GM21737 (cell line): ENCODE data around the gene RNF121.

Experiments
- ATAC-seq: cut with Tn5 transposase; IDR thresholded peaks from one replicate; pipeline ENCODE4 v1.9.1; 2021; ENCODE audit warnings: mild to moderate bottlenecking, moderate library complexity; ENCODE audit not compliant: unreplicated experiment

RNF121 gene

DNA sequence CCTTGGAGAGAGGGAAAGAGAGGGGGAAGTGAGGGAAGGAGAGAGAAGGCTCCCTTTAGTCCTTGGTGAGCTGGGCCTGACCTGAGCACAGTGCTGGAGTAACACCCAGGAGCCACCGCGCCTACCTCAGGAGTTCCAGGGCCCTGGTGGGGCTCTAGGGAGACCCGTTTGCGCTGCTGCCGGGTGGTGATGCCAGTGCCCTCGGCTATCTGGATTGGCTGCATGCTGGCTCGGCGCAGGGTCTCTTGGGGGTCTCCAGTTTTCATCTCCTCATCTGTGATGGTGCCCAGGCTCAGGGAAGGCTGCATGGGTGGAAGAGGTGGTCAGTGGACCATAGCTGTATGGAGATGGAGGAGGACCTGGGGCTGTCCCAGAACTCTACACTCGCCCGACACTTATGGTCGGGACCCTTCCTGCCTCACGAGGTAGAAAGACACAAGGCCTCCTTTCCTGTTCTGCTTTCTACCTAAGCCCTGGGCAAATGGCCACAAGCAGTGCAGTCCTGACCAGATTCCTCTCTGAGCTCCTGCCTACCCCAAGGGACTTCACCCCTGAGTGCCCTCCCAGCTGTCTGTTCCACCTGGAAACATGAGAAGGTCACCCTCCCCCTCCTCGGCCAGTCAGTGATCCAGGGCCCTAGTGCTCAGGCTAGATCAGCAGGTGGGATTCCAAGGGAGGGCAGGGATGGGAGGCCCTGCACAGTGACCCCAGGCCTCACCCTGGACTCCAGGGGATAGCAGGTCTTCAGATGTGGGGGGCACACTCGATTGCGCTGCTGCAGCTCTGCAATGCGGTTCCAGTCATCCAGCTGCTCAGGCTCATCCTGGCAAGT is 75.9 kb downstream of the RNF121 start:
- ATAC-seq: no peak

GRCh38 chr11:72005347-72006260 is 76.8 kb downstream of the RNF121 start:
- no peak for ATAC-seq

DNA sequence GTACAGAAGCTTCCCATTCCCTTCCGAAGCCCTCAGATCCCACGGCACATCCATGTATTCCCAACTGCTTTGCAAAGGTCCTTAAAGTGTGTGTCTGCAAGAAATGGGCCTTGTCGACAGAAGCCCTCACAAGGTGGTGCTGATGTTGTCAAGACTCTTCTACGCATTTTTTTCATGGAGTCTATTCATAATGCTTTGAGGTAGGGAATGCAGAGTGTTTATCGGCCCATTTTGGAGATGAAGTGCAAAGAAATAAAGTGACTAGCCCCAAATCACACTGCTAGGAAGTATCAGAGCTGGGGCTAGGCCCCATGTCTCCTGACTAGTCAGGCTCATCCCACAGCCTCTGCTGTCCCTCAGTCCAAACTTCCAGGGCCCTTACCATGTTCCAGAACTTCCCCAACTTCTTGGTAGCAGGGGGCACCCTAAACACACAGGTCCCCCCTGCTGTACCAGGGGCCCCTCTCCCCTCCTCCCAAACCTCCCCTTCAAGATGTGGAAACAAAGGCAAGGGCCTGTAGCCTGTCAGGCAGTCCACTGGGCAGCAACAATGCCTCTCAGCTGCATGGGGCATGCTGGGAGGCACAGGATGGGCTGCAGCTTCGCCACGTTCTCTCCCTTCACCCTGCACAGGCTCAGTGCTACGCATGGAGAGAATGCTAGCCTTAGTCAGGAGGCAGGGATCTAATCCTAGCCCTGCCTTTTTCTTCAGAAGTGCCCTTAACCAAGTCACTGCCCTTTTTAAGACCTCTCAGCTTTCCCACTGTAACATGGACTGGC is 77.7 kb downstream of the RNF121 start:
- ATAC-seq: no peak

DNA sequence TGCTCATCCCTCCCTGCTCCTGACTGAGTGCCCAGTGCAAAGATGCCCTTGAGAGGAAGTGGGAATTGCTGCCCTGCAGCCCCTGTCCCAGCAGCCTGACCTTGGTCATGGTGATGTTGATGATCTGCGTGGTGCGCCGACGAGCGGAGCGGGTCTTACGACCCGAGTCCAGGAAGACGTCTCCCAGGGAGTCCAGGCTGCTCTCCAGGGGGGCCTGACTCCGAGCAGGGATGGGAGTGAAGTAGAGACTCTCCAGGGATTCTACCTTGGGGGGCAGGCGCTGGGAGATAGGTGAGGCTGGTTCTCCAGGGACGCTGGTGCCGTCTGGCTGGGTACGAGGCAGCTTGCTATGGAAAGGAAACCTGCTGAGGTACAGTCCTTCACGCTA is 78.2 kb downstream of the RNF121 start:
- no peak for ATAC-seq

- ATAC-seq: no peak
These were observed 78.7 kb downstream of the RNF121 start for GRCh38 chr11:72007587-72007986.

DNA sequence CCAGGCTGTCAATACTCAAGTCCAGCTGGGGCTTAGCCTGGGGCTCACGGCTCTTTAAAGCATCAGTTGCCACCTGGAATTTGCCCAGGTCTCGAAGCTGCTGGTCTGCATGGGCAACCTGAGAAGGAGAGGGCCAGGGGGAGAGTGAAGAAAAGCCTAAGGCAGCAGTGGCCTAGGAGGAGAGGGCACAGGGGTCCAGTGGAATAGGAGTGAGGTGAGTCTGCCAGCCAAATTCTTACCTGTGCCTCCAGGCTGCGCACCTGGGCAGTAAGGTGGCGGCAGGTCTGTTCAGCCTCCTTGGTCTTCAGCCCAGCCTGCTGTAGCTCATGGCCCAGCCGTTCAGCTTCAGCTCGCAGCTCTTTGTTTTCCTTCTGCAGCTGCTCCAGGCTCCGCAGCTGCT is 79.9 kb downstream of the RNF121 start:
- no peak for ATAC-seq

- ATAC-seq: no peak
These were observed 80.3 kb downstream of the RNF121 start for GRCh38 chr11:72009156-72009555.

DNA sequence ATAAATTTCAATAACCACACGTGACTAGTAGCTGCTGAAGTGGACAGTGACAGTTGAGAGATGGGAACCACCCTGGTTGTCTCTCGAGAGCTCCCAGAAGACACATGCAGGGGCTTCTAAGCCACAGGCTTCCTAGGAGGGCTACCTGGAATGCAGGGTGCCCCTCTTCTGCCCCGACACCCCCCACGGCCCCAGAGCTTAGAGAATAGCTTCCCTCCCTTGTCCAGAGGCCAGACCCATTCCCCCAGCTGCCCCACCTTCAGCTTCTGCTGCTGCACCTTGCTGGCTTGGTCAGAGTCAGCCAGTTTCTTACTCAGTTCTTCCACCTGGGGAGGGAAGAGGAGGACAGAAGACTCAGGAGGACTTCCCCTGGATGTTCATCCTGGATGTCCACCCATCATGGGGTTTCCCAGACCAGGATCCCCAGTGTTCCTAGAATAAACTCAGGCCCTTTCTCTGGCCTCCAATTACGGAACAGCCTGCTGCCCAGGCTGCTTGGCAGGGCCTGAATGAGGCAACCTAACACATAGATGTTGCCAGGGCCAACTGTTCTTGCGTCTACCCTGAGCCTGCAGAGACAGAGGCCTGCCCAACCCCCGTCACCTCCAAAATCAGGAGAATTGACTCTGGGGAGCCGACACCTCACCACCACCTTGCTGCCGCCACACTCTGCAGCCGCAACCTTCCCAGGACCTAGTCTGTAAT is 81.8 kb downstream of the RNF121 start:
- no peak for ATAC-seq

DNA sequence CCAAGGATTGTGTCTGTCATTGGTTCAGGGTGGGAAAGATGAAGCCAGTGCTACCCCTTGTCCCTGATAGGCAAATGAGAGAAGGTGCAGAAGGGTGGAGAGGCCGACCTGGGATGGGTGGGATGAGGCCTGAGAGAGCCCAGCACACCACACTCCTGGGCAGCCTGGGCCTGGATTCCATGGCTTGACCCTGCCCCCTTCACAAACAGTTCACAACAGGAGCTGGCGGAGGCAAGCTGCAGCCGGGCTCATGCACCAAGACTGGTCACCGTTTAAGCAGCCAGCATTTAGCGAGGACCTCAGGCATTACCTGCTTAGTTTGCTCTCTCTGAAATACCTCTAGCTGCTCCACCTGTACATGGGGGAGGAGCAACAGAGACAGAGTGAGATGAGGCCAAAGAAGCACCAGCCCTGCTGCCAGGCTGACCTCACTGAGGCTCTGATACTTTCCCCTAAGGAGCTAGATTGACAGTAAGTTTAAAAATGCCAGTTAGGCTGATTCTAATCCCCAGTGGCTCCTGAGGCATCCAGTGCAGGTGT is 83.3 kb downstream of the RNF121 start:
- ATAC-seq: no peak

GRCh38 chr11:72012897-72013721 is 84.3 kb downstream of the RNF121 start:
- ATAC-seq: no peak

GRCh38 chr11:72013765-72014711 is 85.2 kb downstream of the RNF121 start:
- no peak for ATAC-seq

DNA sequence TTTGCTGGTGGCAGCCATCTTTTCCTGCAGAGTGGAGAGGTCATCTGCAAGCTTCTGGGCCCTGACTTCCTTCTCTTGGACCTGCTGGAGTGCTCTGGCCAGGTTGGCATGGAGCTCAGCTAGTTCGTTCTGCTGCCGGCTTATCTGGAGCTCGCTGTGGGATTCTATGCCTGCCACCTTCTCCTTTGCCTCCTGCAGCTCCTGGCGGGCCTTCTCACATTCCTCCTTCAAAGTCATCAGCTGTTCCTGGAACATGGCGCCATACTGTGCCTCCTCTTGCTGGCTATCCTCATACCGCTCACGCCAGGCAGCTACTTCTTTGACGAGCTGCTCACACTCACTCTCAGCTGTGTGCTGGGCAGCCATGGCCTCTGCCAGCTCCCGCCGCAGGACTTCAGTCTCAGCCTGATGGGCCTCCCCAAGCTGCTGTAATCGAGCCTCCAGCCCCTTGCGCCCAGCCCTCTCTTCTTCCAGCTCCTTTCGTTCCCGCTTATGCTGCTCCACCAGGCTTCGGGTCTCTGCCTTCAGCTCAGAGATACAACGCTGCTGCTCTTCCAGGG is 86.0 kb downstream of the RNF121 start:
- no peak for ATAC-seq

- no peak for ATAC-seq
These were observed 86.7 kb downstream of the RNF121 start for GRCh38 chr11:72015511-72016061.

DNA sequence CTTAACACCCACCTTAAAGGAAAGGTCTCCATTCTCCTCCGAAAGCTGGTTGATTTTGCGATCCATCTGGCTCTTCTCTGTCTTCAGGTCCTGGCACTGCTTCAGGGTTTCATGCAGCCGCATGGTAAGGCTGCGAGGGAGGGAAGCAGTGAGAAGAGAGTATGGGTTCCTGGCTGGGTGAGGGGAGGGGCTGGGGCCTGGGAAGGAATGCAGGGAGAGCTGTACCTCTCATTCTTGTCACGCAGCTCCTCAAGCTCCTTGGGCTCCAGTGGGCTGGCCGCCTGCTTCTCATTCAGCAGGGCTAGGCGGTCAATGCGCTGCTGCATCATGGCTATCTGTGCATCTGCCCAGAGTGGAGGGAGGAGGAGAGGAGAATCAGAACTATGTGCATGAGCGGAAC is 89.3 kb downstream of the RNF121 start:
- ATAC-seq: no peak

- no peak for ATAC-seq
These were observed 94.5 kb downstream of the RNF121 start for GRCh38 chr11:72023335-72023734.

DNA sequence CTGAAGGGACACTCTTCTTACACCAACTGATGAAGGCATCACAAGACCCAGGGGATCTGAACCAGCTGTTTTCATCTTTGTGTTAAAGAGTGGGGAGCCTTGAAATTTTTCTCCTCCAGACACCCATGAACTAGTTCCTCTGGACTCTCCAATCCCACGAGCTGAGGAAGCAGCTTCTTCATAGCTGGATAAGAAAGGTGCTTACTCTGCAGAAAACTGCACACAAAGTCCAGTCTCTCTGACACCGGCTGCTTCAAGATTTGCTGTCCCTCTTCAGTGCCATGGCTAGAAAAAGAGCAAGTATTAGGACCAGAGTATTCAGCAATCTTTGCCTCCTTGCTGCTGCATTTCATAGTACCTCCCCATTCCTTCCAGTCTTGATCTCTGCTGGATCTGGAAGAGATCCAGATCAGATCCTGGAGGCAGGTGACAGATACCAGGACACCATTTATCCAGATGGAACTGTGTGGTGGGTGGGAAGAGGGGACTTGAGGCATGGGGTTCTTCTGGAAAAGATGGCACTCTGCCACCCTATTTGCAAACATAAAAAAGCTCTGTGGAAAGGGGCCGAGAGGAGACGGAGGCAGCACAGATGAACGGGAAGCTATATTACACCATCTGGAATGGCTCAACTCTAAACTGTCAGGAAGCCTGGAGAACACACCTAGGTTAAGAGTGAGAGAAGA is 95.4 kb downstream of the RNF121 start:
- ATAC-seq: no peak

GRCh38 chr11:72026090-72026489 is 97.2 kb downstream of the RNF121 start:
- no peak for ATAC-seq
